ENCODE results near the gene FRMD4A. TPM values are rescaled to one million over a fixed set of nuclear protein-coding genes. Genes with fewer than 3 reads are reported as not detected.

The FRMD4A gene
- total RNA-seq, 2 donors from 2014 or later, result 18.9 to 46.1 TPM

DNA sequence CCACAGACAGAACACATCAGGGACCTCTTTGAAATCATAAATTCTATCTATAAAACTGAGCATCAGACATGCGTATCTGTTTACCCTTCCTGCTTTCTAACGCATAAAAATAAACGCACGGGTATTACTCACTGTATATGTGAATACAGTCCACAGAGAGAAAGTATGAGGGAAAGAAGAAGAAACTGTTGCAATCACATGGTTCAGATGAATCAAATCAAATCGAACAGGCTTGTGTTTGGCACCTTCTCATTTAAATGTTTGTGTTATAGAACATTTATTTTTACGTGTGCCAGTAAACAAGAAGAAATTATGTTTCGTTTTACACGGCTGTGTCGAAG lies 322.0 kb downstream of the FRMD4A start:
- no peaks in the 10 kb centered on the region for H3K9me3 ChIP-seq
- intact Hi-C loops (cut with DNase I), result no loop called here
- peaks cover 5% of the 10 kb centered on the region for H3K4me1 ChIP-seq
- WGBS, 2 donors, result 49 to 54% methylated on average over 9 of the region's 9 CpGs
- no peak overlapping the region for H3K27ac ChIP-seq
- ATAC-seq (no peak), DNase-seq (no peak)
- TF ChIP-seq, protein P1, sequence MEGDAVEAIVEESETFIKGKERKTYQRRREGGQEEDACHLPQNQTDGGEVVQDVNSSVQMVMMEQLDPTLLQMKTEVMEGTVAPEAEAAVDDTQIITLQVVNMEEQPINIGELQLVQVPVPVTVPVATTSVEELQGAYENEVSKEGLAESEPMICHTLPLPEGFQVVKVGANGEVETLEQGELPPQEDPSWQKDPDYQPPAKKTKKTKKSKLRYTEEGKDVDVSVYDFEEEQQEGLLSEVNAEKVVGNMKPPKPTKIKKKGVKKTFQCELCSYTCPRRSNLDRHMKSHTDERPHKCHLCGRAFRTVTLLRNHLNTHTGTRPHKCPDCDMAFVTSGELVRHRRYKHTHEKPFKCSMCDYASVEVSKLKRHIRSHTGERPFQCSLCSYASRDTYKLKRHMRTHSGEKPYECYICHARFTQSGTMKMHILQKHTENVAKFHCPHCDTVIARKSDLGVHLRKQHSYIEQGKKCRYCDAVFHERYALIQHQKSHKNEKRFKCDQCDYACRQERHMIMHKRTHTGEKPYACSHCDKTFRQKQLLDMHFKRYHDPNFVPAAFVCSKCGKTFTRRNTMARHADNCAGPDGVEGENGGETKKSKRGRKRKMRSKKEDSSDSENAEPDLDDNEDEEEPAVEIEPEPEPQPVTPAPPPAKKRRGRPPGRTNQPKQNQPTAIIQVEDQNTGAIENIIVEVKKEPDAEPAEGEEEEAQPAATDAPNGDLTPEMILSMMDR (IDR thresholded peaks at IDR 0.05), result no peak
- no peak for TF ChIP-seq POLR2A (IDR thresholded peaks at IDR 0.05)
- H3K36me3 ChIP-seq (replicated peaks in 1 of 2; ENCODE audit: insufficient read depth in 1 of 2, low read depth in 2 of 2), result no peaks in the 10 kb centered on the region
- H3K27me3 ChIP-seq, result no peaks in the 10 kb centered on the region
- H3K4me3 ChIP-seq, result no peak overlapping the region

DNA sequence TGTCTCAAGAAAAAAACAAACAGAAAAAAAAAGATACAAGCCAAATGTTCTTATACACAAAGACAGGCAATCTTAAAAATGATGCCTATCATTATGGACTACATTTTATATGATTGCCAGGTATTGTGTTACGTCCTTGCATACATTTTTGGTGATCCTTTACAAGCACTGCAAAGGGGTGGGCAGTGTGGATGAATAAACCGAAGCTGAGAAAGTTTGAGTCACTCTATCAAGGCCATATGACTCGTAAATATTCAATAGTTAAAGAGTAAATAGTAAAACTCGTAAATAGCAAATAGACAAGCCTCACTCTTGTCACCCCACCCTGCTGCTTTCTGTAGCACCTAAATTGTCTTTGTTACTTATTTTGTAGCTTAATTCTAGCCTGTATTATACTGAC lies 326.2 kb downstream of the FRMD4A start:
- TF ChIP-seq, protein P1 (IDR thresholded peaks at IDR 0.05), result no peak
- TF ChIP-seq POLR2A (IDR thresholded peaks at IDR 0.05), result no peak
- intact Hi-C loops (cut with DNase I), result no loop called here
- Histone ChIP-seq H3K4me3 (no peak overlapping the region), H3K36me3 (replicated peaks in 1 of 2; ENCODE audit: insufficient read depth in 1 of 2, low read depth in 2 of 2) (no peaks in the 10 kb centered on the region), H3K27ac (no peak overlapping the region), H3K9me3 (no peaks in the 10 kb centered on the region), H3K27me3 (no peaks in the 10 kb centered on the region), H3K4me1 (no peaks in the 10 kb centered on the region)
- no peak for ATAC-seq
- no peak for DNase-seq
- WGBS, 2 donors, result 58 to 66% methylated on average over 4 of the region's 4 CpGs

DNA sequence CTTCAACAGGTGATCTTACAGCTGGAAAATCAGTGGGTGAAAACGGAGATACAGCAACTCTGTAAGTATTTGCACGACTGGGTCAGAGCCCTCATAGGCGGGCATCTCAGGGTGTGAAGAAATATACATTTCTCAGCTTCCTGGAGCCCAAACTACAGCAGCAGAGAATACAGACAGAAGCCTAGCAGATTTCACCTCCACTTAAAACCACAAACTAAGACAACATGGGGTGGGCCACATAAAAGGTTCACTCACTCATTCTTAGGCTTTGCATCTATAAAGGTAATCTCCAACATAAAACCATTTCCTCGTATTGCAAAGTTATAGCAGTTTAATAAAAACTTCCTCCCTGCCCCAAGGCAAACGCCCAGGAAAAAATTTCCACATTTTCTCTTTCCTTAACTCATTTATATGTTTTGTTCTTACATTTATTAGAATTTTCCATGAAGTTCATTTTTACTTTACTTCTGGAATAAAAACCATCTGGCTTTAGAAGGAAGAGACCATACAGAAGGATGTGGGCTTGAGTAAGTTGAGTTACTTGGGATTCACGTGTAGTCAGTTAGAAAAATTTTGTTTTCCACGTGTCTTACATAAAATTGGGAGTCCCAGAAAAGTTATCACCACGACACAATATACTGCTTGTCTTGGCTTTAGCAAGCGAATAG lies 327.1 kb downstream of the FRMD4A start:
- TF ChIP-seq POLR2A (IDR thresholded peaks at IDR 0.05), result no peak
- TF ChIP-seq, protein P1 (IDR thresholded peaks at IDR 0.05), result no peak
- no peak for DNase-seq
- Histone ChIP-seq H3K4me3 (no peak overlapping the region), H3K4me1 (no peaks in the 10 kb centered on the region), H3K36me3 (replicated peaks in 1 of 2; ENCODE audit: insufficient read depth in 1 of 2, low read depth in 2 of 2) (no peaks in the 10 kb centered on the region), H3K9me3 (no peaks in the 10 kb centered on the region), H3K27me3 (no peaks in the 10 kb centered on the region), H3K27ac (no peak overlapping the region)
- intact Hi-C loops (cut with DNase I), result no loop called here
- WGBS, 2 donors, result 76 to 82% methylated on average over 9 of the region's 9 CpGs
- no peak for ATAC-seq

DNA sequence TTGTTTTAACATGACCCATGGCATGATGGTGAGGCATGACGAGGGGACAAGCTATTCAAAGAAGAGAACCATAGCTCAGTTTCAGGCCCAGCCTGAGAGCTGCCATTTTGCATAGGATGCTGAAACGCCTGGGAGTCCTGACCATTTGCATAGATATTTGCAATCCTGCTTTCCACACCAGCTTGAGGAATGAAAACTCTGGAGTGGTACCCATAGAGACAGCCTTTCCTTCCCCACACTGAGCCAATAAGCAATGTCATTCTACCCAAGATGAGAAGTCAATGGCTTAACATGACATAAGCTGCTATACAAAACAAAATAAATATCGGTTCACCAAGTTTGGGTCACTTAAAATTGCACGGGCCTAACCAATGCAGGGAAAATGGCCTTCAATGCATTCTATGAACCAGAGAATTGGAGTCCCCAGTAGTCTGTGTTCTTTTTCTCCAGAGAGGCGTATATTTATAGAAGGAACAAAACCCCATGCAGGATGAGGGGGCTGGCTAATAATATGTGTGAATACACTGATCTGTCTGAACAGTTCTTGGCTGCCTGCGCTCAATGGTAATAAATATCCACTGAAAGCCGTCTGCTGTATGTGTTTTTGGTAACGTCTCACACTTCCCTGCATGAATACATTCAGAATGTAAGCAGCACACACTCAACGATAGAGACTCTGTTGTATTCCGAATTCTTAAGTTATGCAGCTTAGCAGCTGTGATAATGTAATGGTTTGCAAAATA lies 329.3 kb downstream of the FRMD4A start:
- Histone ChIP-seq H3K27ac (no peak overlapping the region), H3K36me3 (replicated peaks in 1 of 2; ENCODE audit: insufficient read depth in 1 of 2, low read depth in 2 of 2) (no peaks in the 10 kb centered on the region), H3K4me1 (no peaks in the 10 kb centered on the region), H3K9me3 (no peaks in the 10 kb centered on the region), H3K4me3 (no peak overlapping the region), H3K27me3 (no peaks in the 10 kb centered on the region)
- ATAC-seq (no peak), DNase-seq (no peak)
- 84 to 91% methylated on average over 10 of the region's 10 CpGs for WGBS, 2 donors
- intact Hi-C loops (cut with DNase I), result no loop called here
- no peak for TF ChIP-seq POLR2A (IDR thresholded peaks at IDR 0.05)

DNA sequence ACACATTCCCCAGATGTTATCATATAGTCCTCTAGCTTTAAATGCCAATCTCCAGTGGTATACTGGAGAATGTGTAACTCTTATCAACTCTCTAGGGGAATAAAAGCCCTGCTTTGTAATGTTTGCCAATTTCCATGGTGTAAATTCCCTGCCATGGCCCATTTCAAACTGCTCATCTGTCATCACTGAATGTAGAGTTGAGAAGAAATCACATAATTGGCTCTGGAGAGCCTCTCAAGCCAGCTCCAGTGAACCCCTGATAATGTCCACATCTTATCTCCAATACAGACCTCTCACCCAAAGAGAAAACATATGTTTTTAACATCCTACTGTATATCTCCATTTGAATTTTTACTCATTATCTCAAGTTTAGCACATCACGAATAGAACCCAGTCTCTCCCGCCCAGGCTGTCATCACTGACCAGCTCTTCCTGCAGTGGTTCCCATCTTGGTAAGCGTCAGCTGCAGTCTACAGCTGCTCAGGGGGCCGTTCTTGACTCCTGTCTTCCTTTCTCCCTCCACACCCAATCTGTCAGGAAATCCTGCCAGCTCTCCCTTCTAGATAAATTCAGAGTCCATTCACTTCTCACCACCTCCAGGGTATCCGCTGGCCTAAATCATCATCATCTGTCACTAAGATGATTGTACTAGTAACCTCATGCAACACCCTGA lies 332.4 kb downstream of the FRMD4A start:
- intact Hi-C loops (cut with DNase I), result no loop called here
- no peaks in the 10 kb centered on the region for H3K9me3 ChIP-seq
- H3K4me3 ChIP-seq, result no peak overlapping the region
- H3K27me3 ChIP-seq, result no peaks in the 10 kb centered on the region
- no peaks in the 10 kb centered on the region for H3K36me3 ChIP-seq (replicated peaks in 1 of 2; ENCODE audit: insufficient read depth in 1 of 2, low read depth in 2 of 2)
- H3K4me1 ChIP-seq, result no peaks in the 10 kb centered on the region
- no peak overlapping the region for H3K27ac ChIP-seq
- ATAC-seq (no peak), DNase-seq (no peak)
- TF ChIP-seq, protein P1 (IDR thresholded peaks at IDR 0.05), result no peak
- no peak for TF ChIP-seq POLR2A (IDR thresholded peaks at IDR 0.05)
- 75 to 88% methylated on average over 5 of the region's 5 CpGs for WGBS, 2 donors
